ENCODE results near the gene LY6G6D.

- TF ChIP-seq POLR2A (IDR thresholded peaks at IDR 0.05) (no peak), CTCF (IDR thresholded peaks at IDR 0.05) (no peak)
Measured at GRCh38 chr6:31701666-31702404, 13.3 kb upstream of the LY6G6D start.

Data from transverse colon (tissue), 3 donors.